Endothelial cell of umbilical vein (primary cell): ENCODE results near the gene RBM3. TPM values are rescaled to one million over a fixed set of nuclear protein-coding genes. Genes with fewer than 3 reads are reported as not detected.

ENCODE experiments used
- BruUV-seq: library from RNA; stranded (reverse); fragments of 400-500 nt; replicated peaks from 2 replicates; lab custom pipeline; 2021; lab: Mats Ljungman, UMichigan
- CTCF ChIA-PET: fragments of 300-600, 350-600 bp; sonication (Branson Sonifier 250); formaldehyde crosslinking; loops from one replicate; lab custom pipeline; 2021; ENCODE audit warnings: antibody characterized with exemption, inconsistent platforms; lab: Charles Lee
- POLR2A ChIA-PET: fragments of 300-600, 350-600 bp; sonication (Branson Sonifier 250); formaldehyde crosslinking; loops from one replicate; lab custom pipeline; 2021; ENCODE audit warnings: antibody characterized with exemption, inconsistent platforms; lab: Charles Lee
- DNase-seq: peaks from one replicate; pipeline ENCODE4 v3.0.0-alpha.2; 2011; ENCODE audit warnings: low read depth, low spot score
- FAIRE-seq: peaks from 2 replicates; lab custom pipeline; 2011; peaks lifted over from hg19 to GRCh38; lab: Jason Lieb, UNC
- H2AFZ ChIP-seq: 2 replicates; pipeline ENCODE4 v1.6.0; 2012; ENCODE audit warnings: low read depth, low read length, control low read depth, inconsistent platforms
- H3K27ac ChIP-seq: 2 replicates; pipeline ENCODE4 v1.5.1; 2011; ENCODE audit warnings: low read depth, mild to moderate bottlenecking, control low read depth, low read length, moderate library complexity; ENCODE audit not compliant: insufficient read depth
- H3K27me3 ChIP-seq, 2 experiments: 2 replicates each; pipeline versions ENCODE4 v1.6.0 to v1.6.1; 2011; ENCODE audit warnings: low read length in 2 of 2, mixed read lengths in 1 of 2; ENCODE audit not compliant: control insufficient read depth in 2 of 2, insufficient read depth in 2 of 2
- H3K36me3 ChIP-seq, 2 experiments: 2 replicates in 1 of 2; 3 replicates in 1 of 2; pipeline ENCODE4 v1.5.1; 2011; ENCODE audit warnings: low read length in 2 of 2, mild to moderate bottlenecking in 1 of 2, moderate library complexity in 1 of 2; ENCODE audit not compliant: control insufficient read depth in 2 of 2, insufficient read depth in 2 of 2; ENCODE audit errors: extremely low read depth in 1 of 2
- H3K4me1 ChIP-seq: 3 replicates; pipeline ENCODE4 v1.5.1; 2011; ENCODE audit warnings: mild to moderate bottlenecking, low read length; ENCODE audit not compliant: control insufficient read depth, insufficient read depth; ENCODE audit errors: extremely low read depth
- H3K4me2 ChIP-seq: 2 replicates; pipeline ENCODE4 v1.6.1; 2011; ENCODE audit warnings: low read length, control low read depth, mixed read lengths; ENCODE audit not compliant: insufficient read depth
- H3K4me3 ChIP-seq, 3 experiments: fragments of 200-600 bp in 1 of 3; sonication (generic), shearing (Covaris generic) in 1 of 3; replicated peaks in 1 of 3; 2 replicates each; pipeline ENCODE4 v1.5.1; 2011 to 2016; ENCODE audit warnings: control low read depth in 3 of 3, low read length in 3 of 3, mild to moderate bottlenecking in 2 of 3, inconsistent platforms in 1 of 3, low read depth in 1 of 3, moderate library complexity in 1 of 3; ENCODE audit not compliant: insufficient read depth in 1 of 3
- H3K79me2 ChIP-seq: 2 replicates; pipeline ENCODE4 v1.6.0; 2012; ENCODE audit warnings: low read length, inconsistent platforms; ENCODE audit not compliant: control insufficient read depth, insufficient read depth
- H3K9ac ChIP-seq: replicated peaks from 2 replicates; pipeline ENCODE3; 2011; ENCODE audit warnings: low read length, control low read depth; ENCODE audit not compliant: insufficient read depth; ENCODE audit errors: extremely low read depth
- H3K9me1 ChIP-seq: replicated peaks from 3 replicates; pipeline ENCODE4 v1.6.0; 2011; ENCODE audit warnings: mild to moderate bottlenecking, low read length; ENCODE audit not compliant: control insufficient read depth, insufficient read depth; ENCODE audit errors: extremely low read depth
- H3K9me3 ChIP-seq: replicated peaks from 2 replicates; pipeline ENCODE4 v1.5.1; 2012; ENCODE audit warnings: low read length, inconsistent platforms; ENCODE audit not compliant: control insufficient read depth, insufficient read depth
- H4K20me1 ChIP-seq: replicated peaks from 2 replicates; pipeline ENCODE3; 2011; ENCODE audit warnings: mild to moderate bottlenecking, low read length; ENCODE audit not compliant: control insufficient read depth, insufficient read depth; ENCODE audit errors: extremely low read depth
- EZH2 ChIP-seq: IDR thresholded peaks from 2 replicates; pipeline ENCODE4 v1.6.1; 2012; ENCODE audit warnings: borderline replicate concordance, low read depth, mild to moderate bottlenecking, moderate library complexity, low read length, inconsistent platforms; ENCODE audit not compliant: severe bottlenecking
- FOS ChIP-seq: IDR thresholded peaks from 2 replicates; pipeline ENCODE4 v1.6.1; 2011; ENCODE audit warnings: mild to moderate bottlenecking, low read length, moderate library complexity, borderline replicate concordance; ENCODE audit not compliant: insufficient read depth
- GATA2 ChIP-seq: IDR thresholded peaks from 2 replicates; pipeline ENCODE4 v1.7.0; 2011; ENCODE audit warnings: low read depth, mild to moderate bottlenecking, moderate library complexity, mixed read lengths, low read length; ENCODE audit not compliant: insufficient read length, insufficient read depth
- JUN ChIP-seq: IDR thresholded peaks from 2 replicates; pipeline ENCODE4 v1.6.1; 2011; ENCODE audit warnings: borderline replicate concordance, low read depth; ENCODE audit not compliant: insufficient read length, insufficient read depth
- MYC ChIP-seq: IDR thresholded peaks from one replicate; pipeline ENCODE4 v1.6.1; 2011; ENCODE audit warnings: mild to moderate bottlenecking, low read depth, low read length
- POLR2A ChIP-seq: IDR thresholded peaks from 2 replicates; pipeline ENCODE4 v1.6.1; 2012; ENCODE audit warnings: low read depth, mild to moderate bottlenecking, control low read depth, low read length
- POLR2AphosphoS5 ChIP-seq: IDR thresholded peaks from 2 replicates; pipeline ENCODE4 v1.6.1; 2012; ENCODE audit warnings: low read depth, mild to moderate bottlenecking, control low read depth, low read length, moderate library complexity; ENCODE audit not compliant: insufficient read depth
- dilution Hi-C: fragments of 300-500 bp; cut with MboI; formaldehyde crosslinking; loops from one replicate; pipeline ENCODE4 v1.15.0; 2019; ENCODE audit warnings: low sequenced_read_pairs; ENCODE audit not compliant: extremely low pct_ligation_motif_present
- intact Hi-C: fragments of 100-400 bp; cut with micrococcal nuclease; formaldehyde crosslinking; loops from one replicate; pipeline ENCODE4 v1.10.0; 2022
- polyA plus RNA-seq, 4 experiments: library from polyadenylated mRNA; depleted of rRNA in 3 of 4; stranded (reverse) in 3 of 4; unstranded in 1 of 4; fragments of >200 nt; gene quantifications; 2 replicates each; pipeline versions ENCODE4 v1.2.1 to v1.2.3, GENCODE V29; 2011 to 2012; ENCODE audit warnings: missing spikeins in 1 of 4
- total RNA-seq: library from RNA; stranded (reverse); gene quantifications from 2 replicates; pipeline ENCODE4 v1.2.3, GENCODE V29; 2021
- TF ChIP-seq, protein P1 (sequence below), 2 donors: IDR thresholded peaks; 1 replicate in 1 of 2; 2 replicates in 1 of 2; pipeline ENCODE4 v1.5.1; 2011; ENCODE audit warnings: low read length in 2 of 2, mild to moderate bottlenecking in 2 of 2, moderate library complexity in 2 of 2, control low read depth in 1 of 2, inconsistent platforms in 1 of 2, low read depth in 1 of 2; ENCODE audit not compliant: insufficient read depth in 1 of 2; ENCODE audit errors: extremely low read depth in 1 of 2
- TF ChIP-seq, protein P2 (sequence below): IDR thresholded peaks from 2 replicates; pipeline ENCODE4 v1.6.1; 2011; ENCODE audit not compliant: insufficient read depth, insufficient read length

RBM3 gene
- total and polyA plus RNA-seq, 2 donors (not counting 3 experiments of a cell fraction or from before 2014, with no cell fraction given): 313 to 477 TPM

GRCh38 chrX:48584698-48585097 is 10.4 kb downstream of the RBM3 start:
- BruUV-seq: no TSS peak
- FAIRE-seq: no peak

GRCh38 chrX:48589482-48590162 is 15.3 kb downstream of the RBM3 start:
- H3K27ac ChIP-seq: peak overlapping the region; percentile 7
- FAIRE-seq: peak; percentile 49

More at GRCh38 chrX:48584698-48585097, 10.4 kb downstream of the RBM3 start:
- Histone ChIP-seq H3K4me1 (peaks cover 3% of the 10 kb centered on the region), H3K4me2 (no peak overlapping the region), H3K27ac (no peak overlapping the region), H3K79me2 (no peaks in the 10 kb centered on the region), H3K9ac (no peak overlapping the region), H3K9me3 (no peaks in the 10 kb centered on the region), H2AFZ (no peak overlapping the region), H3K27me3 (no peaks in the 10 kb centered on the region), H3K9me1 (no peaks in the 10 kb centered on the region), H3K36me3 (peaks cover 0 to 2% of the 10 kb centered on the region in 2 experiments), H4K20me1 (no peaks in the 10 kb centered on the region), H3K4me3 (no peak overlapping the region)
- dilution Hi-C loops (no loop called here), intact Hi-C loops (no loop called here)
- TF ChIP-seq JUN: no peak
- CTCF ChIA-PET: no interaction called here
- DNase-seq: no peak
- POLR2A ChIA-PET: no interaction called here

More at GRCh38 chrX:48589482-48590162, 15.3 kb downstream of the RBM3 start:
- H4K20me1 ChIP-seq: no peaks in the 10 kb centered on the region
- no peak for TF ChIP-seq GATA2
- TF ChIP-seq, protein P1, sequence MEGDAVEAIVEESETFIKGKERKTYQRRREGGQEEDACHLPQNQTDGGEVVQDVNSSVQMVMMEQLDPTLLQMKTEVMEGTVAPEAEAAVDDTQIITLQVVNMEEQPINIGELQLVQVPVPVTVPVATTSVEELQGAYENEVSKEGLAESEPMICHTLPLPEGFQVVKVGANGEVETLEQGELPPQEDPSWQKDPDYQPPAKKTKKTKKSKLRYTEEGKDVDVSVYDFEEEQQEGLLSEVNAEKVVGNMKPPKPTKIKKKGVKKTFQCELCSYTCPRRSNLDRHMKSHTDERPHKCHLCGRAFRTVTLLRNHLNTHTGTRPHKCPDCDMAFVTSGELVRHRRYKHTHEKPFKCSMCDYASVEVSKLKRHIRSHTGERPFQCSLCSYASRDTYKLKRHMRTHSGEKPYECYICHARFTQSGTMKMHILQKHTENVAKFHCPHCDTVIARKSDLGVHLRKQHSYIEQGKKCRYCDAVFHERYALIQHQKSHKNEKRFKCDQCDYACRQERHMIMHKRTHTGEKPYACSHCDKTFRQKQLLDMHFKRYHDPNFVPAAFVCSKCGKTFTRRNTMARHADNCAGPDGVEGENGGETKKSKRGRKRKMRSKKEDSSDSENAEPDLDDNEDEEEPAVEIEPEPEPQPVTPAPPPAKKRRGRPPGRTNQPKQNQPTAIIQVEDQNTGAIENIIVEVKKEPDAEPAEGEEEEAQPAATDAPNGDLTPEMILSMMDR (IDR thresholded peaks at IDR 0.05; ENCODE audit: extremely low read depth in 1 of 2, insufficient read depth in 1 of 2, low read depth in 1 of 2, low read length in 2 of 2): no peak
- TF ChIP-seq FOS: no peak
- TF ChIP-seq, protein P2, sequence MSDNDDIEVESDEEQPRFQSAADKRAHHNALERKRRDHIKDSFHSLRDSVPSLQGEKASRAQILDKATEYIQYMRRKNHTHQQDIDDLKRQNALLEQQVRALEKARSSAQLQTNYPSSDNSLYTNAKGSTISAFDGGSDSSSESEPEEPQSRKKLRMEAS: no peak
- TF ChIP-seq EZH2: no peak
- TF ChIP-seq JUN: no peak
- TF ChIP-seq POLR2A: no peak
- TF ChIP-seq POLR2AphosphoS5: no peak
- TF ChIP-seq MYC: no peak
- H3K36me3 ChIP-seq: no peaks in the 10 kb centered on the region
- H3K4me3 ChIP-seq: no peak overlapping the region
- H3K9ac ChIP-seq: no peak overlapping the region
- dilution Hi-C loops: no loop called here
- intact Hi-C loops: loop anchor here (5.0 to 10.0 kb wide), 2 partner anchors 67 to 505 kb away; partner anchors contain the start of gene EBP
- DNase-seq: no peak
- no peaks in the 10 kb centered on the region for H3K9me3 ChIP-seq
- POLR2A ChIA-PET: interaction anchor here (1.0 to 1.2 kb wide), 3 partner anchors 10 to 15 kb away, joined by 3 to 8 read pairs (median 5); partner anchors contain the start of gene RBM3
- no peak overlapping the region for H3K4me2 ChIP-seq
- no peaks in the 10 kb centered on the region for H3K9me1 ChIP-seq
- CTCF ChIA-PET: interaction anchor here (0.9 to 1.4 kb wide), 2 partner anchors 11 to 50 kb away, joined by 3 read pairs; no protein-coding TSS in a partner anchor
- H3K79me2 ChIP-seq: no peaks in the 10 kb centered on the region
- H3K4me1 ChIP-seq: peaks cover 25% of the 10 kb centered on the region
- BruUV-seq: no TSS peak
- H3K27me3 ChIP-seq: no peaks in the 10 kb centered on the region
- no peak overlapping the region for H2AFZ ChIP-seq
